LoVo (cell line): ENCODE measurements around the gene SLC2A13.
"Not testable (repeated sequence)": the region's sequence is repeated elsewhere in the genome, so short reads cannot be mapped to it uniquely, and the experiment has no call there.

Experiments
- DNase-seq: peaks from one replicate; pipeline ENCODE4 v3.0.0-alpha.2; 2016; ENCODE audit warnings: low spot score

The SLC2A13 gene

DNA sequence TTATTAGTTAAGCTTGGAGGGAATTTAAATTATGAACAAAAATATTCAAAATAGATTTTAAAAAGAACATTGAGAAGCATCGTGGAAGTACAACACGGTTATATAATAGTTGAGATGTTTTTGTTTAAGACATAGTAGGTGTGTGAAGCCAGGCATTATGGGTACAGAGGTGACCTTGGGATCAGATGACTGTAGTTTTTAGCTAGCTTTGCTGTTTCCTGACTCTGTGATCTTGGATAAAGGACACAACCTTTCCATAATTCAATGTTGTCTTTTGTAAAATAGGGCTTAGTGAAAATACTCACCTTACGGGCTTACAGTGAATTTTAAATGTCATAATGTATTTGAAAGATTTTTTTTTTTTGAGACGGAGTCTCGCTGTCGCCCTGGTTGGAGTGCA lies 239.7 kb downstream of the SLC2A13 start:
- DNase-seq = no peak

DNA sequence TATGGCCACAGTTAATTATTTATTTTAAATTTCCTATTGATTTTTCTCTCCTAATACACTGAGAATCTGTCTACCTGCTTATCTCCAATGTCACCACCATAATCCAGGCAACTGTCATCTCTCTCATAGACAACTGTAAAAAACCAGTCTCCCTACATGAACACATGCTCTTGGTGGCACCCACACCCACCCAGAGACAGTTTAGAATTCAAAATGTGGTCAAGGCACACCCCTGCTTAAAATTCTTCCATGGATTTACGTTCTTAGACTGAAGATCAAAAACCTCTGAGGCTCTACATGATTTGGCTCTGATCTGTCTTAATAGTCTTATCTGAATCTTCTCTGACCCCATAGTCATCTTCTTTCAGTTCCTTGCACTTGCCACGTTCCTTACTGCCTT lies 245.2 kb downstream of the SLC2A13 start:
- DNase-seq = no peak

- no peak for DNase-seq
Measured at GRCh38 chr12:39853003-39853402, 252.9 kb downstream of the SLC2A13 start.

DNA sequence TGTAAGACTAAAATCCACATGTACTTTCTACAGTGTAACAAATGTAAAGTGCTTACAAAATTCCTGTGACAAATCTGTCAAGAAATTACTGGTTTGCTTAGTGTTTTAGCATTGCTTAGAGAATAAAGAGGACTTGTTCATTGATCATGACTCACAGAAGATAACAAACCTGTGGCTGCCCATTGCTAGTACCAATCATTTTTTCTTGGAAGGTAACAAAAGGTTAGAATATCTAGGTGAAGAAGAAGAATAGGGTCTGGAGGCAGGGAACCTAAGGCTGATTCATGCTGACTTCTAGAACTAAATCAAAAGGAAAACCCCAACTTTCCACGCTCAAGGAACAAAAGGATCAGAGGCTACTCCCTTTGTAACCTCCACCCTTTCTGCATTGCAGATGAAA lies 253.5 kb downstream of the SLC2A13 start:
- no peak for DNase-seq

DNA sequence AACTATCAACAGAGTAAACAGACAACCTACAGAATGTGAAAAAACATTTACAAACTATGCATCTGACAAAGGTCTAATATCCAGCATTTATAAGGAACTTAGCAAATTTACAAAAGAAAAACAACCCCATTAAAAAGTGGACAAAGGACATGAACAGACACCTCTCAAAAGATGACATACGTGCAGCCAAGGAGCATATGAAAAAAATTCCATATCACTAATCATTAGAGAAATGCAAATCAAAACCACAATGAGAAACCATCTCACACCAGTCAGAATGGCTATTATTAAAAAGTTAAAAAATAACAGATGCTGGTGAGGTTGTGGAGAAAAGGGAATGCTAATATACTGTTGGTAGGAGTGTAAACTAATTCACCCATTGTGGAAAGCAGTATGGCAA lies 257.7 kb downstream of the SLC2A13 start:
- DNase-seq = not testable (repeated sequence)

GRCh38 chr12:39846971-39847650 lies 258.8 kb downstream of the SLC2A13 start:
- no peak for DNase-seq

DNA sequence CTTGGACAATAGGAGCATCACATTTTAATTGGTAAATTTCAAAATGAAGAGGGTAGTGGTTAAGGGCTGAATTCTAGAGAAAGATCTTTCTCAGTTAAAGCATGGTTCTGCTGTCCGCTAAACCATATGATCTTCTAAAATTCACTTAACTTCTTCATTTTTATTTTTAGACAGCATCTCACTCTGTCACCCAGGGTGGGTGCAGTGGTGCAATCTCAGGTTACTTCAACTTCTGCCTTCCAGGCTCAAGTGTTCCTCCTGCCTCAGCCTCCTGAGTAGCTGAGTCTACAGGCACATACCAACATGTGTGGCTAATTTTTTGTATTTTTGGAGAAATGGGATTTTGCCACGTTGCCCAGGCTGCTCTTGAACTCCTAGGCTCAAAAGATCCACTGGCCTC lies 259.6 kb downstream of the SLC2A13 start:
- no peak for DNase-seq

GRCh38 chr12:39840422-39840821 lies 265.5 kb downstream of the SLC2A13 start:
- DNase-seq = no peak

DNA sequence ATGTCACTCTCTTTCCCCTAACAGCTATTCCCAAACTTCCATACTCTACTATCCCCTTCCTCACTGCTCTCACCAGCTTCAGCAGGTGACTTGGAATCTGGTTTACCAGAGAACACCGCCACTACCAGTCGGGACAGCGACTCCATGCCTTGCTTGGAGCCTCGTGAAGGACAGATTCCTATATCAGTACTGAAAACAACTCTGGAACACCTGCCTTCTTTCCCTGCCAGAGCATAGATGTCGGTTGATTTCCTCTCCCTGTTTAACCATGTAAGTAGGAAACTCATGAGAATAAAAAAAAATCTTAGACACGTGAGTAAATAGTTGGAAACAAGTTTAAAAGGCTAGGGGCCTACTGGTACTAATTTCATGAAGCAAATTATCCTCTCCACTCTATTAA lies 266.8 kb downstream of the SLC2A13 start:
- no peak for DNase-seq

DNA sequence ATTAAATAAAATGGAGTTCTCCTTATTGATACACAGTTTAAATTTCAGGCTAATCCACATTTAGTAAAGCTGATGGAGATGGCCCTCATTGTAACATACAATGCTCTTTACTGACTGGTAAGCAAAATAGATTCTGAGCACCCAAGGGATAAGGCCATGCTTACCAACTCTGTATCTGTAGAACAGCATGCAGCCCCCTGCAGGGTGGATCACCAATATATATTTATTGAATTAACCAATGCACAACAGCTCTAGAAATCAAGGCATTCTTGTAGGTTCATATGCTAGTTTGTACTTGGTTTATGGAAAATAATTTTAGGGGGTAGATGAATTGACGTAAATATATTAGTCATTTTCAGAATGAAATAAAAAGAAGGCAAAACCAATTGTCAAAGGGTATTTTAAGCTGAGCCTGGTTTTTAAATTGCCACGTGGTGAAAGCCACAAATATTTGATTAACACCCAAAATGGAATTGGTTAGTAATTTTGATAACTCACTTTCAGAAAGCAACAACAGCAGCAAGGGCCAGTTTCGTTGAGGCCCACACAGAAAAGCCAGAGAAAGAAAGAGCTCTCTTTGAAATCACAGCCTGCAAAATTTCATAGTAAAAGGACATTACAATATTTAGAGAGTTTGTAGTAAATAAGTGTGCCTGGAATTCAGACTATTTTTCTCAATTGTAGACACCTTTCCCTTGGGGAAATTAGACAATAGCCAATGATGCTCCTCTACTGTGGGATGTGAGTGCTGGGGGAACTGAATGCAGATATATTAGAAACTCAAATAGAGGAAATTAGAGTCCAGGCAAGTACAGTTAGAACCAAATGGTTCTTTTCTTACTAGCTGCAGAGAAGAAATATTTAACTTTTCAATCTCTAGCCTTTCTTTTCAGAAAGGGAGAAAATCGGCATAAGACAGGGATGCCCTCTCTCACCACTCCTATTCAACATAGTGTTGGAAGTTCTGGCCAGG lies 270.1 kb downstream of the SLC2A13 start:
- DNase-seq = no peak

- no peak for DNase-seq
Measured at GRCh38 chr12:39831587-39832315, 274.1 kb downstream of the SLC2A13 start.

DNA sequence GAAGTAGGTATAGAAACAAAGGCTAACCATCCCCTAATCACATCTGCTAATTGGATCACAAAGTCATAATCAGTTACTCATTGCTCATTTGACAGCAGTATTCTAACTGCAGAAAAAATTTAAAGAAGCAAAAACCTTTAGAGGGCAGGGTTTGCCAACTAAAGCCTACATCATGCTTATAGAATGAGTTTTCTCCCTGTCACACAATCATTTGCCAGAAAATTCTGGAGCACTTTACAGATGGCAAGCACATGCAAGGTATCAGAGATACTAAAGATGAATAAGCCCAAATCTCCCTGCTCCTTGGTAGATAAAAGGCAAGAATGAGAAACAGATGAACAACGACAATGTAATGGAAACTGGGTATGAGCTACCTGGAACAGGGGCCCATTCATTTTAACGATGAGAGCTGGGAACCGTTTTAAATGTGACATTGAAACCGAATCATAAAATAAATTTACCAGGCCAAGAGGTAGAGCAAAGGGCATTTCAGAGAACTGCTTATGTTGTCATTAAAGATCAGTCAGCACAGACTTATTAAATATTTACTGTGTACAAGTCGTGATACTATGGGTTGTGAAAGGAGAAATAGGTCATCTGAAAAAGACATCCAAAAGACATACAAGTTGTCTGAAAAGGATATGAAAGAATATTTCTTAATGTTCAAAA lies 274.9 kb downstream of the SLC2A13 start:
- DNase-seq = no peak

DNA sequence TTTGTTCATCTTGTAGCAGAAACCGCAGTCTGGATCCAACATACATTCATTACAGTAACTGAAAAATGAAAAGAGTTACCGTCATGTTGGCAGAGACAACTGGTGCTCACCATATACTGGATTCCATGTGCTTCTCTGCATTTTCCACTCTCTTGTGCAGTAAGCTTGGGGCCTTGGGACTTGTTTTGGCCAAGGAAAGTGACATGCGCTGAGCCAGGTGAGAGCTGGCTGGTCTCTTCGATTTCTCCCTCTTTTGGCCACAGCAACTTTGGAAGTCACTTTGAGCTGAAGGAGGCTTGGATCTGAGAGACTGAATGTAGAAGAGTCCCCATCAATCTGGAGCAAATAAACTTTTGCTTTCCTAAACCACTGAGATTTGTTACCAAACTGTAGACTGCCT lies 275.7 kb downstream of the SLC2A13 start:
- no peak for DNase-seq

DNA sequence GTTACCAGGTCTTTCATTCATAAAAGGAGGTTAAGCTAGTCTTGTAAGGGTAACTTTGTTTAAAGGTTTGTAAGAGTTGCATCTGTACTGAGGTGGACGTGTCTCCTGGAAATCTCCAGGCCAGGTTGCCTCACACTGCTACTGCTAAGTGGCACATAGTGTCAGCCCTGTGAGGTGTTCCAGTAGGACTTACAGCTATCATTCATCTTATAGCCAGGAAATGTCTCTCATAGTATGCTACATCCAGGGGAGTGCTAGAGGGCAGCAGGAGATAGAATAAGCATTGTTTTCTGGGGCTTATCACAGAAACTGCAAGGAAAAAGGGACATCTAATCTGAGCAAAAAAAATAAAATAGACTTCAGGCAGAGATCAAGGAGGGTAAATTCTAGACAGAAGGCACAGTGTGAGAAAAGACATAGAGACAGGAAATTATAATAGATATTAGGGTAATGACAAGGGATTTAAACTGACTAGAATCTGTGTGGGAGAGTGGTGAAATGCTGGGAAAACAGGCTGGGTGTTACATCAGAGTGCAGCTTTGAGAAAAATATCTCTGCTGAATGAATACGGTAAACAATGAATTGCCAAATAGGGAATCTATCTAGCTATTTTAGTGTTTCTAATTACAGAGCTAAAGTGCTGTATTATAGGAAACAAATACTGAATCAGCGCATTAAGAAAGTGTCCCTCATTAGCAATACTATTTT lies 281.2 kb downstream of the SLC2A13 start:
- no peak for DNase-seq

DNA sequence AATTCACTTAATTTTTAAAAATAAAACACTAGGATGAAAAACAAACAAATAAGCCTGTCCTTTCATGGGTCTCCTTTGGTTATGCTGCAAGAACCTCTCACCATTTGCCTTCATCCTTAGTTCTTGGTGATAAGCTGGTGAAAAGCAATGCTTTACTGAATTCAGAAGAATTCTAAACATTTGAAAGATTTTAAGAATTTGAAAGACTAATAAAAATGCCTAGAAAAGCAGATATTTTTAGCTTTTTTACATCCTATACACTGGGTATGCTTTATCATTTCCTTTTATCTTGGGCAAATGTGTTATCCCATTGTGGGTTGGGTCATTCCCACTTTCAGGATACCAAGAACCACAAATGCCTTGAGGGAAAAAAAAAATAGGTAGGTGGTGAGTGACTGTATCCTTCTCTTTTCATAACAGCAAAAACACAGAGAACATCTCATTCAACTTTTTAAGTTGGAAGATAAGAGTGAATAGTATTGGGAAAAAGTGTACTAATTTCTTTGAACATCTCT lies 289.2 kb downstream of the SLC2A13 start:
- DNase-seq = no peak

GRCh38 chr12:39815746-39816145 lies 290.1 kb downstream of the SLC2A13 start:
- no peak for DNase-seq

GRCh38 chr12:39814626-39815025 lies 291.3 kb downstream of the SLC2A13 start:
- DNase-seq = no peak

GRCh38 chr12:39813776-39814175 lies 292.1 kb downstream of the SLC2A13 start:
- no peak for DNase-seq

GRCh38 chr12:39812456-39812855 lies 293.4 kb downstream of the SLC2A13 start:
- not testable (repeated sequence) for DNase-seq

DNA sequence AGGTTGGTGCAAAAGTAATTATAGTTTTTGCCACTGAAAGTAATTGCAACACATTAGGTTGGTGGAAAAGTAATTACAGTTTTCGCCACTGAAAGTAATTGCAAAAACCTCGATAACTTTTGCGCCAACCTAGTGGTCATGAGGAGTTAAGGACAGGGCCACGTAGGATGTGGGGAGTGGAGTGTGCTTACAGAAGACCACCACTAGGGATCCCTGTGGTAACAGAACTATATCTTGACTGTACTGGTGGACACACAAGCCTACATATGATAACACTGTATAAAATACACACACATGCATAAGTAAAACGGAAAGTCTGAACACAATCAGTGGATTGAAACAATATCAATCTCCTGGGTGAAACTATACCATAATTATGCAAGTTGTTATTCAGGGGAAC lies 298.8 kb downstream of the SLC2A13 start:
- DNase-seq = no peak

DNA sequence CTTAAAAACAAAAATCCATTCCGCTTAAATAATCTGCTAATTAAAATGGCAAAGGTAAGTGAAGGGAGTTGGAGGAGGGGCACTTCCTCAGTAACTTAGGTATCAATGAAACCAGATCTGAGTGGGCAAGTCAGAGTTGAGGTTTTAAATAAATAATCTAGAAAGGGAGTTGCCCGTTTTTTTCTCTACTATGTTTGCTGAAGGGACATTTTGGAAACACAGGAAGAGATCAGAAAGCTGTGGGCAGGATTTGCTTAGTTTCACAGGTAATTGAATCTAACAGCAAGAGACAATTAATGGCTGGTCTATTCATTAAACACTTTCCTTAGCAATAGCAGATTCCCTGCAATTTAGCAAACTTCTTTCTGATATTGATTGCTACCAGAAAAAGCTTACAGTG lies 300.2 kb downstream of the SLC2A13 start:
- no peak for DNase-seq
